Caco-2 (cell line): ENCODE results near the gene LIN9. TPM values are rescaled to one million over a fixed set of nuclear protein-coding genes. Genes with fewer than 3 reads are reported as not detected.

ENCODE experiments used
- BruUV-seq: library from RNA; stranded (reverse); fragments of 400-500 nt; replicated peaks from 2 replicates; lab custom pipeline; 2021; lab: Mats Ljungman, UMichigan
- CTCF ChIA-PET: fragments of 300-600 bp; sonication (Branson Sonifier 250); formaldehyde crosslinking; loops from one replicate; lab custom pipeline; 2022; ENCODE audit warnings: antibody characterized with exemption; lab: Charles Lee
- POLR2A ChIA-PET: fragments of 300-600 bp; sonication (Branson Sonifier 250); formaldehyde crosslinking; loops from one replicate; lab custom pipeline; 2022; ENCODE audit warnings: antibody characterized with exemption; lab: Charles Lee
- DNase-seq, 2 experiments: peaks; one replicate each; pipeline versions ENCODE4 v3.0.0 to v3.0.0-alpha.2; 2020 to 2022
- H3K27me3 ChIP-seq: replicated peaks from 2 replicates; pipeline ENCODE4 v1.6.0; 2011; ENCODE audit warnings: low read length; ENCODE audit not compliant: control insufficient read depth, insufficient read depth
- H3K36me3 ChIP-seq: 2 replicates; pipeline ENCODE4 v1.5.1; 2011; ENCODE audit warnings: low read length; ENCODE audit not compliant: control insufficient read depth, insufficient read depth
- H3K4me1 ChIP-seq: fragments of 250-450 bp; sonication (Bioruptor Pico); 2 replicates; pipeline ENCODE4 v1.5.1; 2020; ENCODE audit warnings: mild to moderate bottlenecking
- H3K4me3 ChIP-seq: 2 replicates; pipeline ENCODE4 v1.5.1; 2011; ENCODE audit warnings: low read depth, mild to moderate bottlenecking, control low read depth, low read length
- H3K9me3 ChIP-seq: fragments of 250-450 bp; sonication (Bioruptor Pico); 2 replicates; pipeline ENCODE4 v1.5.1; 2020; ENCODE audit warnings: mild to moderate bottlenecking, moderate library complexity
- H3K27ac Mint-ChIP-seq: one replicate; pipeline ENCODE4 v1.8.0; 2022; ENCODE audit warnings: mixed read lengths; ENCODE audit not compliant: unreplicated experiment
- H3K27me3 Mint-ChIP-seq: one replicate; pipeline ENCODE4 v1.8.0; 2022; ENCODE audit warnings: mixed read lengths; ENCODE audit not compliant: insufficient read depth, unreplicated experiment
- H3K36me3 Mint-ChIP-seq: one replicate; pipeline ENCODE4 v1.8.0; 2022; ENCODE audit warnings: mild to moderate bottlenecking, mixed read lengths; ENCODE audit not compliant: insufficient read depth, unreplicated experiment
- H3K4me1 Mint-ChIP-seq: one replicate; pipeline ENCODE4 v1.8.0; 2022; ENCODE audit warnings: low read depth, mixed read lengths; ENCODE audit not compliant: unreplicated experiment
- H3K4me3 Mint-ChIP-seq: one replicate; pipeline ENCODE4 v1.8.0; 2022; ENCODE audit warnings: mild to moderate bottlenecking, moderate library complexity, mixed read lengths; ENCODE audit not compliant: unreplicated experiment
- H3K9me3 Mint-ChIP-seq: one replicate; pipeline ENCODE4 v1.8.0; 2022; ENCODE audit warnings: mixed read lengths; ENCODE audit not compliant: unreplicated experiment
- CTCF ChIP-seq, 2 experiments: fragments of 200-600 bp in 1 of 2; IDR thresholded peaks; 1 replicate in 1 of 2; 2 replicates in 1 of 2; pipeline versions ENCODE4 v1.5.1 to v1.8.0; 2011 to 2022; ENCODE audit warnings: antibody characterized with exemption in 1 of 2, control low read depth in 1 of 2, inconsistent platforms in 1 of 2, low read depth in 1 of 2, low read length in 1 of 2, mild to moderate bottlenecking in 1 of 2, moderate library complexity in 1 of 2; ENCODE audit not compliant: insufficient read depth in 1 of 2, severe bottlenecking in 1 of 2, unreplicated experiment in 1 of 2
- intact Hi-C: fragments of 100-400 bp; cut with micrococcal nuclease; formaldehyde crosslinking; loops from one replicate; pipeline ENCODE4 v1.10.0; 2022; ENCODE audit not compliant: unreplicated experiment
- total RNA-seq: library from RNA; stranded (reverse); gene quantifications from 2 replicates; pipeline ENCODE4 v1.2.3, GENCODE V29; 2022

Gene LIN9
- total RNA-seq, 1 experiment from 2014 or later = 12.2 TPM

GRCh38 chr1:226296911-226297310, 12.1 kb downstream of the LIN9 start:
- no peak for TF ChIP-seq CTCF (IDR thresholded peaks at IDR 0.05; ENCODE audit: insufficient read depth in 1 of 2, low read depth in 1 of 2, low read length in 1 of 2, severe bottlenecking in 1 of 2, unreplicated experiment in 1 of 2)
- CTCF ChIA-PET = no interaction called here

GRCh38 chr1:226293553-226293920, 15.4 kb downstream of the LIN9 start:
- ChIA-PET POLR2A (interaction anchor here (0.6 kb wide), 1 partner anchor 115 kb away, joined by 3 read pairs; no protein-coding TSS in a partner anchor), CTCF (no interaction called here)
- Mint-ChIP-seq H3K36me3 (peaks cover 28% of the 10 kb centered on the region), H3K4me1 (no peaks in the 10 kb centered on the region), H3K27me3 (no peaks in the 10 kb centered on the region), H3K4me3 (no peak overlapping the region), H3K9me3 (no peaks in the 10 kb centered on the region), H3K27ac (no peak overlapping the region)
- Histone ChIP-seq H3K4me3 (no peak overlapping the region), H3K27me3 (no peaks in the 10 kb centered on the region), H3K36me3 (no peaks in the 10 kb centered on the region; the same call in 1 of the 2 replicates), H3K9me3 (no peaks in the 10 kb centered on the region), H3K4me1 (no peaks in the 10 kb centered on the region)
- intact Hi-C loops = no loop called here
- no peak for DNase-seq
- BruUV-seq = no TSS peak
- no peak for TF ChIP-seq CTCF (IDR thresholded peaks at IDR 0.05; ENCODE audit: insufficient read depth in 1 of 2, low read depth in 1 of 2, low read length in 1 of 2, severe bottlenecking in 1 of 2, unreplicated experiment in 1 of 2)

More at GRCh38 chr1:226296911-226297310, 12.1 kb downstream of the LIN9 start:
- no peaks in the 10 kb centered on the region; the same call in 1 of the 2 replicates for H3K36me3 ChIP-seq
- no peaks in the 10 kb centered on the region for H3K4me1 Mint-ChIP-seq
- no peak overlapping the region for H3K27ac Mint-ChIP-seq
- no peak overlapping the region for H3K4me3 ChIP-seq
- intact Hi-C loops = no loop called here
- H3K36me3 Mint-ChIP-seq = peaks cover 37% of the 10 kb centered on the region
- POLR2A ChIA-PET = no interaction called here
- no peaks in the 10 kb centered on the region for H3K27me3 ChIP-seq
- no peaks in the 10 kb centered on the region for H3K4me1 ChIP-seq
- no peak overlapping the region for H3K4me3 Mint-ChIP-seq
- no peaks in the 10 kb centered on the region for H3K27me3 Mint-ChIP-seq
- H3K9me3 Mint-ChIP-seq = no peaks in the 10 kb centered on the region
- no peak for DNase-seq
- BruUV-seq = no TSS peak
- no peaks in the 10 kb centered on the region for H3K9me3 ChIP-seq

GRCh38 chr1:226292874-226293552, 16.0 kb downstream of the LIN9 start:
- no TSS peak for BruUV-seq
- no peak for TF ChIP-seq CTCF (IDR thresholded peaks at IDR 0.05; ENCODE audit: insufficient read depth in 1 of 2, low read depth in 1 of 2, low read length in 1 of 2, severe bottlenecking in 1 of 2, unreplicated experiment in 1 of 2)
- ChIA-PET CTCF (interaction anchor here (0.8 kb wide), 1 partner anchor 1370 kb away, joined by 3 read pairs; no protein-coding TSS in a partner anchor), POLR2A (interaction anchor here (0.6 kb wide), 1 partner anchor 115 kb away, joined by 3 read pairs; no protein-coding TSS in a partner anchor)
- no peak for DNase-seq
- H3K27ac Mint-ChIP-seq = no peak overlapping the region
- peaks cover 4% of the 10 kb centered on the region for H3K4me1 Mint-ChIP-seq
- H3K36me3 Mint-ChIP-seq = peaks cover 25% of the 10 kb centered on the region
- H3K4me3 Mint-ChIP-seq = no peak overlapping the region
- H3K27me3 Mint-ChIP-seq = no peaks in the 10 kb centered on the region
- no peak overlapping the region for H3K4me3 ChIP-seq
- H3K27me3 ChIP-seq = no peaks in the 10 kb centered on the region
- no peaks in the 10 kb centered on the region for H3K9me3 ChIP-seq
- H3K36me3 ChIP-seq = no peaks in the 10 kb centered on the region; the same call in 1 of the 2 replicates
- intact Hi-C loops = no loop called here
- no peaks in the 10 kb centered on the region for H3K4me1 ChIP-seq
- H3K9me3 Mint-ChIP-seq = no peaks in the 10 kb centered on the region
